ENCODE measurements around the gene DDX28. TPM values are rescaled to one million over a fixed set of nuclear protein-coding genes. Genes with fewer than 3 reads are reported as not detected.

Gene DDX28
- 10 to 100 TPM; 11.6 to 12.3 TPM for total RNA-seq

DNA sequence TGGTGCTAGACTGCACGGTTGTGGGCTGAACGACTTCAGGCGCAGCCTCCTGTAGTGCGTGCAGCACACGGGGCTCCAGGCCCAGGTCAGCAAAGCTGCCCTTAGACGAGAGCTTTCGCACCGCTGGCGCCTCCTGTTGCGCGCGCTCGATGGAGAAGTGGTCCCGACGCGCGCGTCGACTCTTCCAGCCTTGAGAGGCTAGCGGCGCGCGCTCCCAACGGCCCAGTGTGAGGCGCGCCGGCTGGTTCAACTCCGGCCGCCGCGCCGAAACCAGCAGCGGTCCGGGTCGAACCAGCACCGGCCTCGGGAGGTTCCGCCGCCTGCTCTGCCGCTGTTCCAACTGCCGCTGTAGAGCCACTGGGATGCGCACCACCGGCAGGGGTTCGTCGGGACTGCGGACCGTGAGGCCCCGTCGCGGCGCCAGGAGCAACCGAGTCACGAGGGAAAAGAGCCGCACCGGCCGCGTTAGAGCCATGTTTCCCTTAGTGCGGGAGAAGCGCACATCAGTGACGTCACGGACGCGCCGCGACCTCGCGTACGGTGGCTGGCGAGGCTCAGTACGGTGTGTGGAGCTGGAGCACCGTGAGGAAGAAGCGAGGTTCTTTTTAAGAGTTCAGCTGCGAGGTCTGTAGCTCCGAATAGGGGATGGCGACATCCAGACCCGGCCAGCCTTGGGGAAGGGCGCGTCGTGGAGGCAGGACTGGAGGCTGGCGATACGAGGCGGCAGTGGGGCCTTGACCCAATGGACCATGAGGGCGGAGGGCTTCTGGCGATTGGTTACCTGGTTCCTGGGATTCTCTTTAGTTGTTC is at the start of gene DDX28, which contains the start of gene DUS2:
Gene DDX28 (minus strand): TSS at position 505 of the 810 bp plus-strand sequence. CDS start 30 bp downstream, at position 475.
Gene DUS2 (plus strand): TSS at position 557 of the 810 bp plus-strand sequence. CDS start 14,740 bp downstream, outside the sequence.
- Mint-ChIP-seq H3K4me1 (peaks cover 35% of the 10 kb centered on the region), H3K4me3 (peak within 1 kb of the TSS; percentile 96), H3K27ac (peak within 1 kb of the TSS; percentile 89), H3K27me3 (no peaks in the 10 kb centered on the region), H3K9me3 (no peaks in the 10 kb centered on the region), H3K36me3 (ENCODE audit: low read depth) (peaks cover 32% of the 10 kb centered on the region)
- POLR2A ChIA-PET: interaction anchor here (0.6 to 3.5 kb wide), 34 partner anchors 9 to 502 kb away, joined by 3 to 42 read pairs (median 4); partner anchors contain the start of genes CTCF, DPEP2, NFATC3 and PSMB10
- CTCF ChIA-PET: interaction anchor here (0.5 to 3.1 kb wide), 13 partner anchors 10 to 1262 kb away, joined by 3 to 16 read pairs (median 6); partner anchors contain the start of genes DPEP2 and PSMB10
- DNase-seq: peak; percentile 95

- Mint-ChIP-seq H3K27me3 (no peaks in the 10 kb centered on the region), H3K36me3 (ENCODE audit: low read depth) (peaks cover 72% of the 10 kb centered on the region), H3K9me3 (no peaks in the 10 kb centered on the region), H3K4me1 (peaks cover 87% of the 10 kb centered on the region), H3K27ac (peak overlapping the region; percentile 95), H3K4me3 (no peak overlapping the region)
- ChIA-PET POLR2A (interaction anchor here (1.4 to 18.9 kb wide), 5 partner anchors 12 to 135 kb away, joined by 3 to 514 read pairs (median 18); partner anchors contain the start of genes DDX28, DUS2, NFATC3 and PSMB10), CTCF (interaction anchor here (1.1 to 5.1 kb wide), 4 partner anchors 7 to 12 kb away, joined by 3 to 65 read pairs (median 29); partner anchors contain the start of gene NFATC3)
- no peak for DNase-seq
Observed at GRCh38 chr16:68072038-68072695, 49.1 kb upstream of the DDX28 start.

DNA sequence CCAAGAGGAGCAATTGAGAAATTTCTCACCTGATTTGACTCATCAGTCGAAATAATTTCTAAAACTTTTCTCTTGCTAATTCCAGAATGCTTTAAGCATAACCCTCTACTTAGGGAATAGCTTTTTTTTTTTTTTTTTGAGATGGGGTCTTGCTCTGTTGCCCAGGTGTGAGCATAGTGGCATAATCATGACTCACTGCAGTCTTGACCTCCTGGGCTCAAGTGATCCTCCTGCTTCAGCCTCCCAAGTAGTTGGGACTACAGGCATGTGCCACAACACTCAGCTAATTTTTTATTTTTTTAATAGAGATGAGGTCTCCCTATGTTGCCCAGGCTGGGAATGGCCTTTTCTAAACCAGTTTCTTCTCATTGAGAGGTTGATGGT is 48.5 kb upstream of the DDX28 start:
- DNase-seq: no peak
- H3K27me3 Mint-ChIP-seq: no peaks in the 10 kb centered on the region
- H3K9me3 Mint-ChIP-seq: no peaks in the 10 kb centered on the region
- H3K4me3 Mint-ChIP-seq: no peak overlapping the region
- ChIA-PET POLR2A (interaction anchor here (1.0 to 18.9 kb wide), 5 partner anchors 12 to 88 kb away, joined by 3 to 514 read pairs (median 18); partner anchors contain the start of genes DDX28, DUS2 and NFATC3), CTCF (interaction anchor here (1.1 to 5.1 kb wide), 3 partner anchors 8 to 13 kb away, joined by 3 to 65 read pairs (median 16); partner anchors contain the start of gene NFATC3)
- H3K36me3 Mint-ChIP-seq (ENCODE audit: low read depth): peaks cover 70% of the 10 kb centered on the region
- peak overlapping the region; percentile 95 for H3K27ac Mint-ChIP-seq
- H3K4me1 Mint-ChIP-seq: peaks cover 88% of the 10 kb centered on the region

DNA sequence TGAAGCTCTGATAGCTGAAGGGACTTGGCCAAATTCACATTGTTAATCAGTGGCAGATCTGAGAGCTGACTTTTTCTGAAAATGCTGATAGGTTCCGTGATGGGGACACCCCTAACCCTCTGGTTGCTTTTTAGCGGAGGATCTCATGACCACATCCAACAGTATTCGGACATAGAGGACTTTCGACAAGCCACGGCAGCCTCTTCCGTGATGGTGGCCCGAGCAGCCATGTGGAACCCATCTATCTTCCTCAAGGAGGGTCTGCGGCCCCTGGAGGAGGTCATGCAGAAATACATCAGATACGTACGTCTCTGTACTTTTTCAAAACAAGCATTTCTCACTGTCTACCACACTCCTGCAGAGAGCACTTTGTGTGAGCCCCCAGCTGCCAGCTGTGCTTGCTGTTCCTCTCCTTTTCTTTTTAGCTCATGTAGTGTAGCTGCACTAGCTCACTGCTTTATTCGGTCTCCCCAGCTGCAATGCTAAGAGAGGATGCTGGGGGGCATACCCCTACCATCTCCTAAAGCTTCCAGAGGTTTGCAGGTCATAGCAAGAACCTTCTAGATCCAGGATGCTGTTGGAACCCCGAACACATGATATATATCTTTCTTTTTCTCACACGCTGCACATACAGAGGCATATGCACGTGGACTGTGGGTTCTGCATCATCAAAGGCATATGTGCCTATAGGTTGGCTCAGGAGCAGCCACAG is 47.9 kb upstream of the DDX28 start:
- ChIA-PET CTCF (interaction anchor here (1.0 to 4.4 kb wide), 5 partner anchors 8 to 79 kb away, joined by 3 to 29 read pairs (median 4); partner anchors contain the start of gene NFATC3), POLR2A (interaction anchor here (1.0 to 18.9 kb wide), 7 partner anchors 11 to 508 kb away, joined by 3 to 514 read pairs (median 17); partner anchors contain the start of genes DDX28, DUS2, NFATC3 and PSMB10)
- Mint-ChIP-seq H3K27ac (peak overlapping the region; percentile 95), H3K4me3 (no peak overlapping the region), H3K4me1 (peaks cover 88% of the 10 kb centered on the region), H3K27me3 (no peaks in the 10 kb centered on the region), H3K36me3 (ENCODE audit: low read depth) (peaks cover 67% of the 10 kb centered on the region), H3K9me3 (no peaks in the 10 kb centered on the region)
- DNase-seq: peak; percentile 50

DNA sequence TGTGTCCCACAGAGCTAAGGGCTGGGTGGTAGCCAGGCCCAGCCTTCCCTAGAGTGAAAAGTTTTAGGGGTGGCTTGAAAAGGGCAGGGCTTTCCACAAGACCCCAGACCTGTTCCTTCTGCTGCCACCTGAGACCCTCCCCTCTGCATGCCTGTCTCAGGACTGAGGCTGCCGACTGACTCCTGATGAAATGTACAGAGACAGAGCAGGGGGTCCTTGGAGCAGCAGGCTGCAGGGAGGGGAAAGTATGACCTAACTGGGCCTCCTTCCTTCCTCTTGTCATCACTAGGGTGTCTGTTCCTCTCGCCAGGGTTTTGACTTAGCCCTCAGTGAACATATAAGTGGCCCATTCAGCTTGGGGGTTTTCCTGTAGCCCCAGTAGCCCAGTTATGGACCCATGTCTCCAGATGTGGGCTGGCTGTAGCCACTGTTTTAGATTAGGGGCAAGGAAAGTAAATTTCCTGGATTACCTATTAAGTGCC is 47.3 kb upstream of the DDX28 start:
- peak; percentile 45 for DNase-seq
- peaks cover 88% of the 10 kb centered on the region for H3K4me1 Mint-ChIP-seq
- H3K27ac Mint-ChIP-seq: peak overlapping the region; percentile 95
- peak overlapping the region; percentile 54 for H3K4me3 Mint-ChIP-seq
- H3K36me3 Mint-ChIP-seq (ENCODE audit: low read depth): peaks cover 60% of the 10 kb centered on the region
- no peaks in the 10 kb centered on the region for H3K27me3 Mint-ChIP-seq
- H3K9me3 Mint-ChIP-seq: no peaks in the 10 kb centered on the region
- CTCF ChIA-PET: interaction anchor here (1.0 to 4.4 kb wide), 6 partner anchors 7 to 78 kb away, joined by 3 to 29 read pairs (median 5); partner anchors contain the start of gene NFATC3
- POLR2A ChIA-PET: interaction anchor here (0.7 to 18.9 kb wide), 10 partner anchors 11 to 507 kb away, joined by 3 to 514 read pairs (median 6); partner anchors contain the start of genes DDX28, DUS2, GFOD2 and NFATC3

- ChIA-PET POLR2A (interaction anchor here (0.5 to 18.9 kb wide), 10 partner anchors 10 to 350 kb away, joined by 3 to 514 read pairs (median 6); partner anchors contain the start of genes DDX28, DUS2, GFOD2 and NFATC3), CTCF (interaction anchor here (1.3 to 4.4 kb wide), 7 partner anchors 10 to 93 kb away, joined by 3 to 29 read pairs (median 3); partner anchors contain the start of gene NFATC3)
- peak; percentile 83 for DNase-seq
- Mint-ChIP-seq H3K27ac (peak overlapping the region; percentile 95), H3K9me3 (no peaks in the 10 kb centered on the region), H3K4me3 (peak overlapping the region; percentile 54), H3K27me3 (no peaks in the 10 kb centered on the region), H3K4me1 (peaks cover 88% of the 10 kb centered on the region), H3K36me3 (ENCODE audit: low read depth) (peaks cover 56% of the 10 kb centered on the region)
Observed at GRCh38 chr16:68069511-68070248, 46.6 kb upstream of the DDX28 start.

DNA sequence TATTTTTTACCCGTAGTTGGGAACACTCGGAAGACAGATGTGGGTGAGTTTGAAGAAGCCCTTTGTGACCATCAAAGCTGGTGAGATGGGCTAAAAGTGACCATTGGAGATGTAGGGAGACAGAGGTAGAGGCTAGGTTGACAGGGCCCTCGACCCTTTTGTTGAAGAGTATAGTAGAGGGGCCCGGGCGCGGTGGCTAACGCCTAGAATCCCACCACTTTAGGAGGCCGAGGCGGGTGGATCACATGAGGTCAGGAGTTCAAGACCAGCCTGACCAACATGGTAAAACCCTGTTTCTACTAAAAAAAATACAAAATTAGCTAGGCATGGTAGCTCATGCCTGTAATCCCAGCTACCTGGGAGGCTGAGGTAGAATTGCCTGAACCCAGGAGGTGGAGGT is 45.9 kb upstream of the DDX28 start:
- Mint-ChIP-seq H3K9me3 (no peaks in the 10 kb centered on the region), H3K27ac (peak overlapping the region; percentile 95), H3K27me3 (no peaks in the 10 kb centered on the region), H3K4me1 (peaks cover 88% of the 10 kb centered on the region), H3K36me3 (ENCODE audit: low read depth) (peaks cover 55% of the 10 kb centered on the region), H3K4me3 (no peak overlapping the region)
- no peak for DNase-seq
- ChIA-PET CTCF (interaction anchor here (0.7 to 4.4 kb wide), 8 partner anchors 11 to 92 kb away, joined by 3 to 29 read pairs (median 3); partner anchors contain the start of genes DDX28, DUS2 and NFATC3), POLR2A (interaction anchor here (1.5 to 18.9 kb wide), 6 partner anchors 9 to 350 kb away, joined by 3 to 514 read pairs (median 18); partner anchors contain the start of genes DDX28, DUS2, GFOD2 and NFATC3)

DNA sequence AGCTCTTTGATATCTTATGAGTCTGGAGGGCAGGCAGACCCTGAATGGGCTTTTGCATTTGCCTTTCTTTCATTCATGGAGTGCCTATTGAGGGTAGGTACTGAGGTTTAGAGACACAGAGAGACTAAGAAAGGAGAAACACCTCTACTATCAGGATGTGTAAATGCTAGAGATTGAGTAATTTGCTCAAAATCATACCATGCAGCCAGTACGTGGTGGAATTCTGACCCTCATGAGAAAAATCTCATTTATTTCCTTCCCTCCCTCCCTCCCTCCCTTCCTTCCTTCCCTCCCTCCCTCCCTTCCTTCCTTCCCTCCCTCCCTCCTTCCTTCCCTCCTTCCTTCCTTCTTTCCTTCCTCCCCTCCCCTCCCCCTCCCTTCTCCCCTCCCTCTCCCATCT is 43.7 kb upstream of the DDX28 start:
- no peak overlapping the region for H3K4me3 Mint-ChIP-seq
- peaks cover 50% of the 10 kb centered on the region for H3K36me3 Mint-ChIP-seq (ENCODE audit: low read depth)

GRCh38 chr16:68065716-68066305 is 42.8 kb upstream of the DDX28 start:
- CTCF ChIA-PET: interaction anchor here (0.6 to 6.9 kb wide), 15 partner anchors 9 to 225 kb away, joined by 3 to 61 read pairs (median 4); partner anchors contain the start of genes DDX28, DUS2 and NFATC3
- H3K27me3 Mint-ChIP-seq: no peaks in the 10 kb centered on the region
- POLR2A ChIA-PET: interaction anchor here (1.0 to 18.9 kb wide), 5 partner anchors 9 to 130 kb away, joined by 3 to 514 read pairs (median 5); partner anchors contain the start of genes DDX28, DPEP2, DUS2 and NFATC3
- peaks cover 90% of the 10 kb centered on the region for H3K4me1 Mint-ChIP-seq
- peak overlapping the region; percentile 84 for H3K27ac Mint-ChIP-seq
- H3K36me3 Mint-ChIP-seq (ENCODE audit: low read depth): peaks cover 48% of the 10 kb centered on the region
- no peak overlapping the region for H3K4me3 Mint-ChIP-seq
- H3K9me3 Mint-ChIP-seq: no peaks in the 10 kb centered on the region
- DNase-seq: no peak

More for the DNA sequence above, 43.7 kb upstream of the DDX28 start:
- Mint-ChIP-seq H3K4me1 (peaks cover 90% of the 10 kb centered on the region), H3K9me3 (no peaks in the 10 kb centered on the region), H3K27ac (peak overlapping the region; percentile 84), H3K27me3 (no peaks in the 10 kb centered on the region)
- CTCF ChIA-PET: interaction anchor here (2.2 to 6.9 kb wide), 4 partner anchors 8 to 26 kb away, joined by 9 to 61 read pairs (median 30); partner anchors contain the start of gene NFATC3
- no peak for DNase-seq
- POLR2A ChIA-PET: interaction anchor here (6.4 to 18.9 kb wide), 2 partner anchors 8 to 17 kb away, joined by 40 to 514 read pairs; partner anchors contain the start of gene NFATC3

- H3K4me3 Mint-ChIP-seq: no peak overlapping the region
- no peaks in the 10 kb centered on the region for H3K27me3 Mint-ChIP-seq
- DNase-seq: peak; percentile 83
- CTCF ChIA-PET: interaction anchor here (0.5 to 6.9 kb wide), 20 partner anchors 10 to 224 kb away, joined by 3 to 61 read pairs (median 4); partner anchors contain the start of genes DDX28, DUS2 and NFATC3
- H3K27ac Mint-ChIP-seq: peak overlapping the region; percentile 84
- H3K36me3 Mint-ChIP-seq (ENCODE audit: low read depth): peaks cover 45% of the 10 kb centered on the region
- POLR2A ChIA-PET: interaction anchor here (1.0 to 18.9 kb wide), 7 partner anchors 10 to 133 kb away, joined by 3 to 514 read pairs (median 4); partner anchors contain the start of genes CTRL, DDX28, DPEP2 and DUS2
- H3K4me1 Mint-ChIP-seq: peaks cover 88% of the 10 kb centered on the region
- no peaks in the 10 kb centered on the region for H3K9me3 Mint-ChIP-seq
Observed at GRCh38 chr16:68064791-68065365, 41.8 kb upstream of the DDX28 start.

Measured in activated CD4-positive, alpha-beta memory T cell treated with anti-CD3 and anti-CD28 coated beads, Interleukin-2, amount 10 ng/mL, durations not matched to agents 7 days and 5 days (primary cell).